AG04450 (cell line): Measurements from ENCODE around the gene MOGAT2. TPM values are rescaled to one million over a fixed set of nuclear protein-coding genes. Genes with fewer than 3 reads are reported as not detected.

ENCODE experiments used
- CTCF ChIA-PET: fragments of 300-600, 350-600 bp; formaldehyde crosslinking; extraction: SDS; loops from one replicate; lab custom pipeline; 2022; ENCODE audit warnings: antibody characterized with exemption, inconsistent platforms; lab: Charles Lee
- POLR2A ChIA-PET: fragments of 350-600 bp; formaldehyde crosslinking; extraction: SDS; loops from one replicate; lab custom pipeline; 2021; ENCODE audit warnings: antibody characterized with exemption, inconsistent platforms; lab: Yijun Ruan, JAX
- DNase-seq: peaks from one replicate; pipeline ENCODE4 v3.0.0-alpha.2; 2011; ENCODE audit warnings: low read depth, low spot score
- H3K27ac ChIP-seq: one replicate; pipeline ENCODE4 v1.5.1; 2012; ENCODE audit warnings: low read depth, low read length, control low read depth
- H3K27me3 ChIP-seq: one replicate; pipeline ENCODE4 v1.6.0; 2012; ENCODE audit warnings: low read length; ENCODE audit not compliant: control insufficient read depth, insufficient read depth
- H3K4me3 ChIP-seq: 2 replicates; pipeline ENCODE4 v1.5.1; 2011; ENCODE audit warnings: mild to moderate bottlenecking, low read depth, low read length, control low read depth
- H3K9me3 ChIP-seq: 2 replicates; pipeline ENCODE4 v1.5.1; 2012; ENCODE audit warnings: low read length; ENCODE audit not compliant: control insufficient read depth, insufficient read depth
- CTCF ChIP-seq: IDR thresholded peaks from 2 replicates; pipeline ENCODE4 v1.5.1; 2011; ENCODE audit warnings: low read depth, low read length, control low read depth, inconsistent platforms
- polyA plus RNA-seq: library from polyadenylated mRNA; depleted of rRNA; stranded (reverse); fragments of >200 nt; gene quantifications from 2 replicates; pipeline ENCODE4 v1.2.3, GENCODE V29; 2011

Gene MOGAT2
- polyA plus RNA-seq, 1 experiment = not detected

GRCh38 chr11:75691804-75692203 lies 25.8 kb upstream of the MOGAT2 start:
- TF ChIP-seq CTCF = no peak
- CTCF ChIA-PET = no interaction called here
- H3K9me3 ChIP-seq = no peaks in the 10 kb centered on the region
- H3K4me3 ChIP-seq = no peak overlapping the region
- no peak for DNase-seq
- POLR2A ChIA-PET = no interaction called here
- H3K27ac ChIP-seq = no peak overlapping the region
- peaks cover 16% of the 10 kb centered on the region for H3K27me3 ChIP-seq

GRCh38 chr11:75697906-75698581 lies 19.6 kb upstream of the MOGAT2 start:
- POLR2A ChIA-PET = no interaction called here
- H3K4me3 ChIP-seq = no peak overlapping the region
- H3K27ac ChIP-seq = no peak overlapping the region
- CTCF ChIA-PET = interaction anchor here (0.7 to 1.6 kb wide), 2 partner anchors 8 to 9 kb away, joined by 3 to 6 read pairs; no protein-coding TSS in a partner anchor
- DNase-seq = no peak
- no peaks in the 10 kb centered on the region for H3K9me3 ChIP-seq
- peaks cover 10% of the 10 kb centered on the region for H3K27me3 ChIP-seq
- no peak for TF ChIP-seq CTCF

- Histone ChIP-seq H3K9me3 (no peaks in the 10 kb centered on the region), H3K27ac (no peak overlapping the region), H3K27me3 (peaks cover 10% of the 10 kb centered on the region), H3K4me3 (no peak overlapping the region)
- TF ChIP-seq CTCF = no peak
- ChIA-PET POLR2A (no interaction called here), CTCF (no interaction called here)
- DNase-seq = no peak
Measured at GRCh38 chr11:75700940-75701339, 16.7 kb upstream of the MOGAT2 start.

- Histone ChIP-seq H3K9me3 (no peaks in the 10 kb centered on the region; the same call in 1 of the 2 replicates), H3K27ac (no peak overlapping the region), H3K27me3 (peaks cover 10% of the 10 kb centered on the region), H3K4me3 (no peak overlapping the region)
- ChIA-PET POLR2A (no interaction called here), CTCF (no interaction called here)
- TF ChIP-seq CTCF = no peak
- DNase-seq = no peak
Measured at GRCh38 chr11:75703695-75704237, 13.9 kb upstream of the MOGAT2 start.

GRCh38 chr11:75705541-75705940 lies 12.1 kb upstream of the MOGAT2 start:
- no peak for TF ChIP-seq CTCF
- ChIA-PET POLR2A (interaction anchor here (0.8 kb wide), 1 partner anchor 122 kb away, joined by 3 read pairs; no protein-coding TSS in a partner anchor), CTCF (interaction anchor here (0.6 to 1.8 kb wide), 25 partner anchors 8 to 384 kb away, joined by 3 to 16 read pairs (median 4); no protein-coding TSS in a partner anchor)
- DNase-seq = no peak
- Histone ChIP-seq H3K27me3 (peaks cover 4% of the 10 kb centered on the region), H3K4me3 (no peak overlapping the region), H3K27ac (no peak overlapping the region), H3K9me3 (no peaks in the 10 kb centered on the region; the same call in 1 of the 2 replicates)
